ENCODE results near the gene PRR30.
"Not testable (repeated sequence)": the region's sequence is repeated elsewhere in the genome, so short reads cannot be mapped to it uniquely, and the experiment has no call there.

The PRR30 gene

DNA sequence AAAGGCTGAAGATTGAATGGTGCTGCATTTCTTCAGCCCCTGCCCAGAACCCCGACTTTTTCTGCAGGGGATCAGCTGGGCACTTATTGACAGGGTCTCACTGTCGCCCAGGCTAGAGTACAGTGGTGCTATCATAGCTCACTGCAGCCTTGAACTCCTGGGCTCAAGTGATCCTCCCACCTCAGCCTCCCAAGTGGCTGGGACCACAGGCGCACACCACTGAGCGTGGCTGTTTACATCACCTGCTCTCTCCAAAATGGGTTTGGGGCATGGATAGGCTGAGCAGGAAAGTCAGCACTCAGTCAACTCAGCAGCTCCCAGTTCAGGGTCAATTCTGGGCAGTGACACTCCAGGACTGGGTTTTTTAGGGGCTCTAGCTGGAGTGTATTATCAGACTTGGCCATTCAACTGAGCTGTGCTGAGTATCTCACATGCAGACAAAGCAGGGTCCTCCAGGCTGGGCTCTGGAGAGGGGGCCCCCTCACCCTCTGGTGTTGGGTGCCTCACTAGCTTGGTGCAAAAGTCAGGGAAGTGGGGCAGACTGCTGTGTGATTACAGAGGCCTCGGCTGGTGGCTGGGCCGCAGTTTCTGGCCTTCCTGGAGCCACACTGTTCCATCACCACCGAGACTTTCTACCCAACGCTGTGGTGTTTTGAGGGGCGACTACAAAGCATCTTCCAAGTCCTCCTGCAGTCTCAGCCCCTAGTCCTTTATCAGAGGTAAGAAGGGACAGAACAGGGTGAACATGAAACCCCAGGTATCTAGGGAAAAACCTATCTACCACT is 11.1 kb downstream of the PRR30 start:
- no peak for DNase-seq

DNA sequence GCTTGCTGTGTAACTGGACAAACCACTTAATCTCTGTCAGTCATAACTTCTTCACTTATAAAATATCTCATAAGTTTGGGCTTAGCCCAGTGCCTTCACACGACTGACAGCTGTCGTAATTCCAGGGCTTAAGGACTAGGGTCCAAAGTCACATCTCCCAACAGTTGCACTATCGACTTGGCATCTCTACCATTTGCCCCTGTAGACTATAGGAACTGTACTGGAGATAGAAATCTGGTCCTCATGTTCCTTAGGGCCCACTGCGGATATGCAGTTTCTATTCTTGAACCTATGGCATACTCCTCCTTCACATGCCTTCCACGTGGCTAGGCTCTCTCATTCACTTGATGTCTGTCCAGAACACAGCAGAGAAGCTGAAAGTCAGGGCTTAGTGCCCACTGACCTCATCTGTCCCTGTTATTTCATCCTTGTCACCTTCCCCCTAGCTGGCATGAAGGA is 12.9 kb downstream of the PRR30 start:
- no peak for DNase-seq

DNA sequence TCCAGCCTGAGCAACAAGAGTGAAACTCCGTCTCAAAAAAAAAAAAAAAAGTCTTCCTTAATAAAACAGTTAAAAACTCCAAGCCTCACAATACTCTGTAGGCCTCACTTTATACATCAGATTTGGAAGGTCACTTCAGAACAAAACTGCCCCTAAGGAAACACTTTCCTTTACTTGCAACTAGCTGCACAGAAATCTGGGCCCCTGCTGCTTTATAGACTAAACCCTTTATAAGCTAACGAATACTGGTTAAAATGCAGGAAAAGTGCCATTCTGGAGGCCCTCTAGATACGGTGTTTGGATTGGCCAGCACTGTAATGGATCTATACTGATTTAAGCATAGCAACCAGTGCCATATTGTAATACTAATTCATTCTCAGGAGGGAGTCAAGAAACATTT is 14.1 kb downstream of the PRR30 start:
- DNase-seq, result no peak

DNA sequence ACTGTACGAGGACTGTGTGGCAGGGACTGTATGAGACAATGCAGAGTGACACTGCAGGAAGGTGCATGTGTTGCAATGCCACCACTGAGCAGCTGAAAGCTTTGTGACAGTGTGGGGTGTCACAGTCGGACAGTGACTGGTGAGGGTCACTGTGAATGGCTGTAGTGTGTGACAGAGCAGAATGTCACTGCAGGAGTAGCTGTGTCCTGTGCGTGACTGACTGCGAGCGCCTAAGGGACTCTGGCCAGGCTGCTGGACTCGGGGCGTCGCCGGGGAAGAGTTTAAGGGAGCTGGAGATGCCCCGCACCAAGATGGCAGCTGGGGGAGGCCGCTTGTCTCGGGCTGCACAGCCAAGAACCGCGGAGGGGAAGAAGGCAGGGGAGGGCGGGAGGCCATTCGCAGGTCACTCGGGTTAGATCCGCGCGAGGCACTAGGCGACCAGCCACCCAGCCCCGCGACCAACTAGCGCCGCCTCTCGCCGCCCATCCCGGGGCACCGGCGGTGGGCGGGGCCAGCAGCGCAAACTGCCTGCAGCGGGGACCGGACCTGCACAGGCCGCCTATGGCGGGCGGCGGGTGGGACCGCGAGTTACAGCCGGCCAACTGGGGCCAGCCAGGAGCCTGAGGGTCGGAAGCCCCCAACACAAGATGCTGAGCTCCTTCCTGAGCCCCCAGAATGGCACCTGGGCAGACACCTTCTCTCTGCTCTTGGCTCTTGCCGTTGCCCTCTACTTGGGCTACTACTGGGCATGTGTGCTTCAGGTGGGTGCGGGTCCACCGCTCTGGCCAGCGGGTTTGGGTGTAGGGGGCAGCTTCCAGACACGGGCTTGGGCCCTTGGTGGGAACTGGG is 15.7 kb downstream of the PRR30 start, which contains the start of gene ABHD1:
Gene ABHD1 (plus strand): TSS at position 514 of the 849 bp plus-strand sequence. CDS start 134 bp downstream, at position 648.
- peak; percentile 75 for DNase-seq

DNA sequence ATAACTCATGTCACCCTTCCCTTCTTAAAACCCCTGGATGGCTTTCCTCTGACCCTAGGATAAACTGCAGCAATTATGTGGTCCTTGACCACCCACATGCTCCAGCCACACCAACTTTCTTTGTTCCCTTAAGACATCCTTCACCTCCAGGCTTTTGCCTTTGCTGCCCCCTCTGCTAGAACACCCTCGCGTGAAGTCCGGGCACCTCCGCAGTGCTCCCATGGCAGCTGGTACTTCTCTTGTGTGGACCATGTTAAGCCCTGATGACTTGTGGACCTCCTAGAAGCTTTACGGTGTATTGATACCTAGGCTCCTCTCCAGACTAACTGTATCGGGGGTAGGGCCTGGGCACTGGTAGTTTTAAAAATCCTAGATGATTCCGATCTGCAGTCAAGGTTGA is 16.4 kb downstream of the PRR30 start:
- DNase-seq, result no peak

DNA sequence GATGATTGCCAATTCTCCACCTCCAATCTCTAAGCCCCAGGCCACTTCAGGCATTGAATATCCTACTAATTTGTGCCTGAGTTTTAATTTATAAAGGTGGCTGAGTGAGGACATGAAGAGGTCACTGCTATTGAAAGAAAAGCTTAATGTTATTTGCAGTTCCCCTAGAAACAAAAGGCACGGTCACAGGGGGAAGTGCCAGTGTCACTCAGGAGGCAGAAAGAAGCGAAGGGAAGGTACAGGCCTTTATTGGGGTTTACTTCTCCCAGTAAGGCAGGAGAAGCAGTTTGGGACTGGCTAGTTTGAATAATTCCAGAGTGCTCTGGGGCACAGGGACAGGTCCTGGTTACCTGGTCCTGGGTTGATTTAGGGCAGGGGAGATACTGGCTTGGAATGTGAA is 17.3 kb downstream of the PRR30 start:
- DNase-seq, result no peak

DNA sequence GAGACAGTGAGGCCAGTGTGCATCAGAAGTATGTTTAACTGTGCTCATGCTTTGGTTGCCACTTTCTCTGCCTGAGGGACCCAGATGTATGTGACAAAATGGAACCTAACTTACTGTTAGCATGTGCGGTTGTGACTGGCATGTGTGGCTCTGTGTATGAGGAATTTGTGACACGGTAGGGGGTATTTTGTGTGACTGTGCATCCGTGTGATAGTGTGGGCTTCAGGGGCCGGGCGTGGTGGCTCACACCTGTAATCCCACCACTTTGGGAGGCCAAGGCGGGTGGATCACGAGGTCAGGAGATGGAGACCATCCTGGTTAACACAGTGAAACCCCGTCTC is 19.9 kb downstream of the PRR30 start:
- DNase-seq, result not testable (repeated sequence)

DNA sequence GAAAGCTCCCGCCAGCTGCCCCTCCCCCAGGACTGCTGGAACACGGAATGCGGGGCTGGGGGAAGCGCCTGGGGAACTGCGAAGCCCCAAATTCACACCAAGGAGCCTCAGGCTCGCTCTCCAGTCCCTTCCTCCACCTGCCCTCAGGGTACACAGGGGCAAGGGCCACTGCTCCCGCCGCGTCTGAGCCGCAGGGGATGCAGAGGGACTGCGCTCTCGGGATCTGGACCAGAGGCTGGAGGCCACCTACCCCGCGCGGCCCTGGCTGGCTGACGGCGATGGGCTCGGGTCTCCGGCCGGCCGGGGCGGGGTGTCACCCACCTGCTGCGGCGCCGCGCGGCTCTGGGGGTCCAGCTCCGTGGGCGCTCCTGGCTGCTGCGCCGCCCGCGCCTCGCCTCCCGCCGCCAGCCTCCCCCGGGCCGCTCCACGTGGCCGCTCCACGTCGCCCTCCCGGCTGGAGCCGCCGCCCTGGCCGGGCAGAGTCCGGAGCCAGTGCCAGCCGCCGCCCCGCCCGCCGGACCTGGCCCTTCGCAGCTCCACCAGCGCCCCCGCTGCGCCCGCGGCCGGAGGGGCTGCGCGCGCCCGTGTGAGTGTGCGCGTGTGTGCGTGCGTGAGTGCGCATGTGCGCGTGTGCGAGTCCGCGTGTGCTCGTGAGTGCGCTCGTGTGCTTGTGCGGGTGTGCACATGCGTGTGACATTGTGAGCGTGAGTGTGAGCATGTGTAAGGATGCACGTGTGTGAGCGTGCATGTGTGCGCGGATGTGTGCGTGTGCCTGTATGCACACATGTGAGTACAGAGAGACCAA is 20.5 kb downstream of the PRR30 start, which contains the start of gene CGREF1:
Gene CGREF1 (minus strand): TSS at position 604 of the 805 bp plus-strand sequence. CDS start 14,762 bp downstream, outside the sequence.
- no peak for DNase-seq

DNA sequence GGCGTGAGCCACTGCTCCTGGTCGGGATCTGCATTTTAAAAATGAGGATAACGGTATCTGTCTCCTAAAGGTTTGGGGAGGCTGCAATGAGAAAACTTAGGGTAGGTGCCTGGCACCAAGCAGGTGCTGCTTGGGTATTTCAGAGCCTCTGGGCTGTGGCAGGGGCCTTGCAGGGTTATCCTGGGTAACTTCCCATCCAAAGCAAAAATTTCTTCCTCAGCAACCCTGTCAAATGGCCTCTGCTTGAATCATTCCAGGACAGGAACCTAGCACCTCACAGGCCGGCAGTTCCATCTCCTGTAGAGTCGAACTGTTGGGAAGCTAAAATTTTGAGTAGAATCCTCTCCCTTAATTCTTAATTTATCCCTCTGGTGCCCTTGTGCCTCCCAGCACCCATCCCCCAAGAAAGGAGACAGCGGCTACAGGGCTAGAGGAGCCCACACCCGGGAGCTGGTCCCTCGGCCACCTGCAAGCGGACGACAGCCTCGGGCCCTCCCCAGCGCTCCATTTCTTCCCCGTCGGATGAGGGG is 21.1 kb downstream of the PRR30 start:
- DNase-seq, result no peak

DNA sequence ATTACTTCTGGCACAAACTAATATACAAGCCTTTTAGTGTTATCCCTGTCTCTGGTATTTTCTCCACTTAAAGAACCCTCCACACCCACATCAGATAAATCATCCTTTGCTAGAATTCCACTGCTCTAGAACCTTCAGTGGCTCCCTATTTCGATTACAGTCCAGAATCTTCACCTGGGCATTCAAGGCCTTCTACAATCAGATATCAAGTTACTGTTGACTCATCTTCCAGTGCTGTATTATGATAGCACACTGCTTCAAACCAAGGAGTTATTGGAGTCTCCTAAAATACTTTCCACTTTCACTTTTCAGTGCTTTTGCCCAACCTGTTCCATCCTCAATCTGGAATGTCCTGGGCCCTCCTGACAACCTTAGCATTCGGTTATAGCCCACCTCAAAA is 23.7 kb downstream of the PRR30 start:
- DNase-seq, result no peak

DNA sequence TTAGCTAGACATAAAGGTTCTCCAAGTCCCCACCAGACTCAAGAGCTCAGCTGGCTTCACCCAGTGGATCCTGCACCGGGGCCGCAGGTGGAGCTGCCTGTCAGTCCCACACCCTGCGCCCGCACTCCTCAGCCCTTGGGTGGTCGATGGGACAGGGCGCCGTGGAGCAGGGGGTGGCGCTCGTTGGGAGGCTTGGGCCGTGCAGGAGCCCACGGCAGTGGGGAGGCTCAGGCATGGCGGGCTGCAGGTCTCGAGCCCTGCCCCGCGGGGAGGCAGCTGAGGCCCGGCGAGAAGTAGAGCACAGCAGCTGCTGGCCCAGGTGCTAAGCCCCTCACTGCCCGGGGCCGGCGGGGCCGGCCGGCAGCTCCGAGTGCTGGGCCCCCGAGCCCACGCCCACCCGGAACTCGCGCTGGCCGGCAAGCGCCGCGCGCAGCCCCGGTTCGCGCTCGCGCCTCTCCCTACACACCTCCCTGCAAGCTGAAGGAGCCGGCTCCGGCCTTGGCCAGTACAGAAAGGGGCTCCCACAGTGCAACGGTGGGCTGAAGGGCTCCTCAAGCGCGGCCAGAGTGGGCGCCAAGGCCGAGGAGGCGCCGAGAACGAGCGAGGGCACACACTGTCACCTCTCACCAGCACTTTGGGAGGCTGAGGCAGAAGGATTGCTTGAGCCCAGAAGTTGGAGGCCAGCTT is 27.7 kb downstream of the PRR30 start:
- DNase-seq, result not testable (repeated sequence)

DNA sequence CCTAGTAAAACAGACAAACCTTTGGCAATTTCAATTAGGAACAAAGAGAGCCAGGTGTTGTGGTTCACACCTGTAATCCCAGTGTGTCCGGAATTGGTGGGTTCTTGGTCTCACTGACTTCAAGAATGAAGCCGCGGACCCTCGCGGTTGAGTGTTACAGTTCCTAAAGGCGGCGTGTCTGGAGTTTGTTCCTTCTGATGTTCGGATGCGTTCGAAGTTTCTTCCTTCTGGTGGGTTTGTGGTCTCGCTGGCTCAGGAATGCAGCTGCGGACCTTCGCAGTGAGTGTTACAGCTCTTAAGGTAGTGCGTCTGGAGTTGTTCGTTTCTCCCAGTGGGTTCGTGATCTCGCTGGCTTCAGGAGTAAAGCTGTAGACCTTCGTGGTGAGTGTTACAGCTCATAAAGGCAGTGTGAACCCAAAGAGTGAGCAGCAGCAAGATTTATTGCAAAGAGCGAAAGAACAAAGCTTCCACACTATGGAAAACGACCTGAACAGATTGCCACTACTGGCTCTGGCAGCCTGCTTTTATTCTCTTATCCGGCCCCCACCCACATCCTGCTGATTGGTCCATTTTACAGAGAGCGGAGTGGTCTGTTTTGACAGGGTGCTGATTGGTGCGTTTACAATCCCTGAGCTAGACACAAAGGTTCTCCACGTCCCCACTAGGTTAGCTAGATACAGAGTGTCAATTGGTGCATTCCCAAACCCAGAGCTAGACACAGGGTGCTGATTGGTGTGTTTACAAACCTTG is 28.4 kb downstream of the PRR30 start:
- DNase-seq, result not testable (repeated sequence)

DNA sequence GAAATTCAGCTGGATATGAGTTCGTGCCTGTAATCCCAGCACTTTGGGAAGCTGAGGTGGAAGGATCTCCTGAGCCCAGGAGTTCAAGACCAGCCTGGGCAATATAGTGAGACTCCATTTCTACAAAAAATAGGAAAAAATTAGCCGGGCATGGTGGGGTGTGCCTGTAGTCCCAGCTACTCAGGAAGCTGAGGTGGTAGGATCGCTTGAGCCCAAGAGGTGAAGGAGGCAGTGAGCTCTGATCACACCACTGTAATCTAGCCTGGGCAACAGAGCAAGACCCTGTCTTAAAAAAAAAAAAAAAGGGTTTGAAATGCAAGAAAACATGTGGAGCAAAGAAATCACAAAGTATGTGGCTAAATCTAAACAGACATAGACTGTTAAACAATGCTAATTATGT is 30.1 kb downstream of the PRR30 start:
- DNase-seq, result no peak

DNA sequence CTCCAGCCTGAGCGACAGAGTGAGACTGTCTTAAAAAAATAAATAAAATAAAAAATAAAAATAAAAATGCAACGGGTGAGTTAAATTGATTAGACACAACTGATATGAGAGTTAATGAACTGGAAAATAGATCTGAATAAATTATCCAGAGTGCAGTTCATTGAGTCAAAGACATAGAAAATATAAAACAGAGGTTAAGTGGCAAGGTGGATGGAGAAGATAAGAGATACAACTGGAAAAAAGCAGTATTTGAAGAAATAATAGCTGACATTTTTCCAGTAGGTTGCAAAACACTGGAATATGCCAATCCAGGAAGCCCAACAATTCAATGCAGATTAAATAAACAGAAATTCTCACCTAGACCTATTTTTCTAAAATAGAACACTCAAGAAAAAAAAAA is 31.0 kb downstream of the PRR30 start:
- no peak for DNase-seq

DNA sequence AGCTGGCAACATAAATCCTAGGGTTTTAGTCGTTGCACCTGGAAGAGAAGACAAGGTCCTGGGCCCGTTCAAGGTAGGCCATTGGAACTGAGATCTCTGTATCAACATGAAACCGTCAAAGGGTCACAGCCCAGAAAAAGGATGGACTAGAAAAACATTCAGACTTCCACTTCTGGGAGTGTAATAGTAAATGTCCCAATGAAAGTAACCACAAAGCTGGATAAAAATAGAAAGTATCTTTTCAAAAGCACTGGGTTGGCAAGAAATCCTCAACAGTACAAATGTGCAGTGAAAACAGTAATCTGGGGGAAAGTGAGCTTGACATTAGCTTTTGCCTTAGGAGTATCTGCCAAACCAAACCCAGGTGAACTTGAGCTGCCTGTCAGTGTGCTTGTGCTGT is 33.2 kb downstream of the PRR30 start:
- DNase-seq, result peak; percentile 68

DNA sequence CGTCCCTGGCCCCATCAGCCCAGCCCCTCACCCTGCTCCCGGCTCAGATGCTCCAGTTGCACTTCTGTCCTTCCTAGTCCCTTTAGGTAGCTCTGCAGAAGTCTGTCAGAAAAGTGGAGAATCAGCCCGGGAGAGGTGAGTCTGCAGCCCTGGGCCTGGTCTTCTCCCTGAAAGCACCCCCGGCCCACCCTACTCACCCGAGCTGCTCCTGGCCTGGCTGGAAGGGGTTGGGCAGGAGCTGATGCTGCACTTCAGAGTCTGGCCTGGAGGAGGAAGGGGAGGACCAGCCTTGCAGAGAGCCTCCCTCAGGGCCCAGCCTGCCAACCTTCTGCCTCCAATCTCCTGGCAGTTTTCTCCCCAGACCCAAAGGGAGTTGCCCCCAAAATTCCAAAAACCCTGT is 36.9 kb downstream of the PRR30 start:
- no peak for DNase-seq

DNA sequence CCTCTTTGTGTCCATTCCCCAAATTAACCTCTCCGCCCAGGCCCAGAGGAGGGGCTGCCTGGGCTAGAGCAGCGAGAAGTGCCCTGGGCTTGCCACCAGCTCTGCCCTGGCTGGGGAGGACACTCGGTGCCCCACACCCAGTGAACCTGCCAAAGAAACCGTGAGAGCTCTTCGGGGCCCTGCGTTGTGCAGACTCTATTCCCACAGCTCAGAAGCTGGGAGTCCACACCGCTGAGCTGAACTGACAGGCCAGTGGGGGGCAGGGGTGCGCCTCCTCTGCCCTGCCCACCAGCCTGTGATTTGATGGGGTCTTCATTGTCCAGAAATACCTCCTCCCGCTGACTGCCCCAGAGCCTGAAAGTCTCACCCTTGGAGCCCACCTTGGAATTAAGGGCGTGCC is 39.2 kb downstream of the PRR30 start:
- DNase-seq, result no peak

DNA sequence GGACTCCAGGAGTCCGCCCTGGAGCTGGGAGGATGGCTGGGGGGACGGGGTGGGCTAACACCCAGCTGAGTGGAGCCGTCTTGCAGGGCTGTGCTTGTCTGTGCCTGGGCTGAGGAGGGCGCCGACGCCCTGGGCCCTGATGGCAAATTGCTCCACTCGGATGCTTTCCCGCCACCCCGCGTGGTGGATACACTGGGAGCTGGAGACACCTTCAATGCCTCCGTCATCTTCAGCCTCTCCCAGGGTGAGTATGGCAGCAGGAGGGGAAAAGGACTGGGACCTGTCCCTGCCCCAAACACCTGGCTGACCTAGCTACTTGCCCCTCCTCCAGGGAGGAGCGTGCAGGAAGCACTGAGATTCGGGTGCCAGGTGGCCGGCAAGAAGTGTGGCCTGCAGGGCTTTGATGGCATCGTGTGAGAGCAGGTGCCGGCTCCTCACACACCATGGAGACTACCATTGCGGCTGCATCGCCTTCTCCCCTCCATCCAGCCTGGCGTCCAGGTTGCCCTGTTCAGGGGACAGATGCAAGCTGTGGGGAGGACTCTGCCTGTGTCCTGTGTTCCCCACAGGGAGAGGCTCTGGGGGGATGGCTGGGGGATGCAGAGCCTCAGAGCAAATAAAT is 39.8 kb downstream of the PRR30 start:
- no peak for DNase-seq

DNA sequence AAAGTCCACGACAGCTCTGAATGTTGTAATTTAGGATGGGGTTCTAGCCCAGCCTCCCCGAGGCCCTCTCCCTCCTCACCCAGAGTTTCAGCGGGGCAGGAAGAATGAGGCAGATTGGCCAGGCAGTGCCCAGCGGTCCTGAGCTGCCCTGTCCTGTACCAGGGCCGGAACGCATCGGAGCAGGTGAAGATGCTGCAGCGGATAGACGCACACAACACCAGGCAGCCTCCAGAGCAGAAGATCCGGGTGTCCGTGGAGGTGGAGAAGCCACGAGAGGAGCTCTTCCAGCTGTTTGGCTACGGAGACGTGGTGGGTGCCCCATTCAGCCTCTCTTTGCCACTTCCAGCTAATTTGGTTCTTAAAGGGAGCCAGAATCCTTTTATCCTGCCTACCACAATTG is 41.9 kb downstream of the PRR30 start:
- no peak for DNase-seq

DNA sequence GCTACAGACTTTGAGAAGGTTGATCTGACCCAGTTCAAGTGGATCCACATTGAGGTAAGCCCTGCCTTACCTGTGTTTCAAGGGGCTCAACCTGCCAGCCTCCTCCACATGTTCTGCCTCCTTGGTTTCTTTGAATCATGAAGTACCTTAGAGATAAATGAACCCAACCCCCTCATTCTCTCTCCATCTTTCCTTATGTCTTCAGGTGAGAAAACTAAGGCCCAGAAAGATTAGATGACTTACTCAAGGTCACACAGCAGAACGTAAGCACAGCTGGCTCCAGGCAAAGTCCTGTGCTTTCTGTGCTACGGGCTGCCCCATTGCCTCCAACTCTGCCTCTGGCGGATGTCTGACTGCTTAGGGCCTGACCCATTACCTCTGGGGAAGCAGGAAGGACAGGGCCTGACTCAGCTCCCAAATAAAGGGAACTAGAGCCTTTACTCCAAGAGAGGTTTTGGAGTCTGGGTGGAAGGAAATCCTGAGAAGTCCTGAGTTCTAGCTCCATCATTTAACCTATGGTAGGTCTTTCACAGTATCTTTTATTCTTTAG is 42.4 kb downstream of the PRR30 start:
- DNase-seq, result no peak

Data from RPMI8226 (cell line).